Lower leg skin (tissue), 4 donors: ENCODE results near the gene HERPUD1. TPM values are rescaled to one million over a fixed set of nuclear protein-coding genes. Genes with fewer than 3 reads are reported as not detected.
"Not testable (repeated sequence)": the region's sequence is repeated elsewhere in the genome, so short reads cannot be mapped to it uniquely, and the experiment has no call there.

Source experiments
- DNase-seq, 2 donors: peaks; one replicate each; pipeline ENCODE4 v3.0.0-alpha.2; 2019; ENCODE audit warnings: low spot score in 2 of 2
- H3K4me3 ChIP-seq: fragments of 200-600 bp; sonication (generic); 2 replicates; pipeline ENCODE4 v1.5.1; 2017; ENCODE audit warnings: mild to moderate bottlenecking, low read depth; ENCODE audit not compliant: poor library complexity, severe bottlenecking
- POLR2A ChIP-seq, 2 donors: fragments of 450-650 bp; IDR thresholded peaks; one replicate each; pipeline ENCODE4 v1.6.1; 2016 to 2017; ENCODE audit warnings: antibody characterized with exemption in 2 of 2, mild to moderate bottlenecking in 1 of 2, moderate library complexity in 1 of 2
- WGBS, 2 donors: methylation state at CpG; one replicate each; pipeline ENCODE4 v1.1.5; 2018; 5-methylcytosine and 5-hydroxymethylcytosine counted together
- intact Hi-C: fragments of 100-400 bp; cut with DNase I; formaldehyde crosslinking; loops from one replicate; pipeline ENCODE4 v1.15.0; 2023; ENCODE audit warnings: low total_unique reads
- total RNA-seq, 4 donors: library from RNA; depleted of rRNA; stranded (reverse); fragments of >200 nt; gene quantifications; one replicate each; pipeline ENCODE4 v1.1.0, GENCODE V29; 2016
- TF ChIP-seq, protein P1 (sequence below), 3 donors: fragments of 450-650 bp; IDR thresholded peaks; one replicate each; pipeline ENCODE4 v1.5.1; 2016; ENCODE audit warnings: antibody characterized with exemption in 3 of 3, mild to moderate bottlenecking in 3 of 3, moderate library complexity in 2 of 3

HERPUD1 gene
- total RNA-seq, 4 donors from 2014 or later = 136 to 165 (median 158) TPM

DNA sequence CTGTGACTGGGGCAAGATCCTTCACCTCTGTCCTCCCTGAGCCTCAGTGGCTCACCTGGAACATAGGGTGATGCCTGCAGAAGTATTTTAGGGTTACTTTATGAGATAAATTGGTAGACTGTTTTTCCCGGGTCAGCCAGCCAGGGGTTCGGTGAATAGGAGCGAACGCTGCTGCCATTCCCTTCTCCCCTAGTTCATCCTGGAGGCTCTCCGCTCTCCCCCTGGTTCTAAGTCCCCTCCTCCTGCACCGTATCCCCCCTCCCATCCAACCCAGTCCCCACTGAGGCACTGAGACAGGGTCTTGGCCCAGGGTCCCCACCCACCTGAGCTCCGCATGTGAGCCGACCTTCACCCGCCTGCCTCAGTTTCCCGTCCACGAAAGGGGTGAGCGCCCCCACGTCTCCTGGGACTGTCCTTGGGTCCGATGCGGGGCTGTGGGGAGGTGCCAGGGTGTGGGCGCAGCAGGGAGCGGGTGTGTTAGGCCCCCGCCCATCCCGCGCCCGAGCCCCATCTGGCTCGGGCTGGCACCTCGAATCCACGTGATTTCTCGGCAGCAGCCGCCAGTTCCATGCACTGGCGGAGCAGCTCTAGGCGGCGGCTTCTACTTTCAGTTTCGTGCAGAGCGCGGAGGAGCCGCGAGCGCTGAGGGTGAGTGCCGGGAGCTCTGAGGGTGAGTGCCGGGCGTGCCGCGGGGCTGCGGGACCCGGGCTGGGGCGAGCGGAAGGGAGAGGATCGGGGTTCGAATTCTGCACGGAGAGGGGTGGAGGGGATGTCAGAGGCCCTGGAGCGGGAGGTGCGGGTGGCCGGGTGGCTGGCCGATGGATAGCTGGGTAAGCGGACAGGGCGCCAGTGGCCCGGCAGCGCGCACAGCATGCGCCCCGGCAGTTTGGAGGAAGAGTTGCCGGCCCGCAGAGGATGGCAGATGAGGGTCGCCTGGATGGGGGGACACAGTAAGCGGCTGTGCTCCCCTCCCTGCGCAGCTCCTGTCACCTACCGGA is 57.3 kb downstream of the HERPUD1 start, which contains the start of gene NLRC5:
Gene NLRC5, plus strand, starts transcription at position 610 of the 998 bp plus-strand sequence. CDS start 31,156 bp downstream, outside the sequence.
- intact Hi-C loops = no loop called here
- peak; percentile 81 to 97 for DNase-seq
- TF ChIP-seq, protein P1, sequence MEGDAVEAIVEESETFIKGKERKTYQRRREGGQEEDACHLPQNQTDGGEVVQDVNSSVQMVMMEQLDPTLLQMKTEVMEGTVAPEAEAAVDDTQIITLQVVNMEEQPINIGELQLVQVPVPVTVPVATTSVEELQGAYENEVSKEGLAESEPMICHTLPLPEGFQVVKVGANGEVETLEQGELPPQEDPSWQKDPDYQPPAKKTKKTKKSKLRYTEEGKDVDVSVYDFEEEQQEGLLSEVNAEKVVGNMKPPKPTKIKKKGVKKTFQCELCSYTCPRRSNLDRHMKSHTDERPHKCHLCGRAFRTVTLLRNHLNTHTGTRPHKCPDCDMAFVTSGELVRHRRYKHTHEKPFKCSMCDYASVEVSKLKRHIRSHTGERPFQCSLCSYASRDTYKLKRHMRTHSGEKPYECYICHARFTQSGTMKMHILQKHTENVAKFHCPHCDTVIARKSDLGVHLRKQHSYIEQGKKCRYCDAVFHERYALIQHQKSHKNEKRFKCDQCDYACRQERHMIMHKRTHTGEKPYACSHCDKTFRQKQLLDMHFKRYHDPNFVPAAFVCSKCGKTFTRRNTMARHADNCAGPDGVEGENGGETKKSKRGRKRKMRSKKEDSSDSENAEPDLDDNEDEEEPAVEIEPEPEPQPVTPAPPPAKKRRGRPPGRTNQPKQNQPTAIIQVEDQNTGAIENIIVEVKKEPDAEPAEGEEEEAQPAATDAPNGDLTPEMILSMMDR (IDR thresholded peaks at IDR 0.05) = no peak
- no peak for TF ChIP-seq POLR2A (IDR thresholded peaks at IDR 0.05)
- H3K4me3 ChIP-seq = peak within 1 kb of the TSS; percentile 54
- WGBS, 2 donors = 1 to 3% methylated on average over 40 to 62 of the region's 64 CpGs

DNA sequence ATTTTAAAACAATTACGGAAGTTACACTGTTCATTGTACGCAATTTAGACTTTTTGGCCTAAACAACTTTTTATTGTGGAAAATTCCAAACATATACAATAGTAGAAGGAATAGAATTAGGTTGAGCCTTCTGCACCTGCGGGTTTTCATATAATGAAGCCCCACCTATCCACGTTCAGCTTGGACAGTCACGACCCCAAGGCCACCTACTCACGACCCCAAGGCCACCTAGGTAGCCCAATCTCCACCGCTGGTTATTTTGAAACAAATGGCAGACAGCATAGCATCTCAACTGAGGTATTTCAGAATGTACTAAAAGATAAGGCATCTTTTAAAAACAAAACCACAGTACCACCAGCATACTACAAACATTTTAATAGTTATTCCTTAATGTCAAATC is 58.0 kb downstream of the HERPUD1 start:
- TF ChIP-seq, protein P1 (IDR thresholded peaks at IDR 0.05) = no peak
- TF ChIP-seq POLR2A (IDR thresholded peaks at IDR 0.05) = no peak
- peak overlapping the region; percentile 54 for H3K4me3 ChIP-seq
- 5 to 14% methylated on average over 7 of the region's 7 CpGs for WGBS, 2 donors
- intact Hi-C loops = no loop called here
- no peak for DNase-seq

DNA sequence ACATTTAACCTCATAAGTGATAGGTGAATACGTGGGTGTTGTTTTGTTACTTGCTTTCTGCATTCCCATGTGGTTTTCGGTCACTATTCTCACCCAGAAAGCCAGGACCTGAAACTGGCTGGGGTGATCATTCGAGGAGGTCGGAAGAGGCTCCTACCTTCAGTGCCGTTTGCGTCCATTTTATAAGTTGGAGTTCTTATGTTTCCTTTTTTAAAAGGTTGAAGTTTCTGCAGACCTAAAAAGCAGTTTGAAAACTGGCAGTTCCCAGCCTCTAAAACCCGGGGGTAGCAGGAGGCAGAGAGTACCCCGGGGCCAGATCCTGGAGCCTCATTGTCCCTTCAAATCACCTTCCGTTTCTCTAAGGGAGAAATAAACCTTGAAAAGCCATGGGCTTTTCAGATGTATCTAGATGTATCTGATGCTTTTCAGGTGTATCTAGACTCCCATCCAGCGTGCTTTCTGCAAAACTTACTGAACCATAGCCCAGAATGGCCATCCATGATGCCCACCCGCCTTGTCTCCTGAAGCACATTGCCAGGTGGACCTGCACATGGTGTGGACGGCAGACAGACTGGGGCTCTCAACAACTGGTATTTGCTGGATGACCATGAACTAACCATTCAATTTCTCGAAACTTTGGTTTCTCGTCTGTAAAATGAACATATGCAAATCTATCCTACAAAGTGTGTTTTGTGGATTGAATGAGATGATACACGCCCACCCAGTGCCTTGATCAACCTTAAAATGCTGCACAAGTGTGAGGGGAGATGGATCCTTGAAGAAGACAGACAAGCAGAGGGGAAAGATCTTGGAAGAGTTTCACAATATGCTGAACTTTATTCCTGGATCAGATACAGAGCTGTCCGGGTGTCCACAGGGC is 58.7 kb downstream of the HERPUD1 start:
- no peak for TF ChIP-seq POLR2A (IDR thresholded peaks at IDR 0.05)
- TF ChIP-seq, protein P1 (IDR thresholded peaks at IDR 0.05) = no peak
- peak in 1 of 2 donors; percentile 56 for DNase-seq
- WGBS, 2 donors = 53 to 55% methylated on average over 16 of the region's 16 CpGs
- intact Hi-C loops = no loop called here
- no peak overlapping the region for H3K4me3 ChIP-seq

DNA sequence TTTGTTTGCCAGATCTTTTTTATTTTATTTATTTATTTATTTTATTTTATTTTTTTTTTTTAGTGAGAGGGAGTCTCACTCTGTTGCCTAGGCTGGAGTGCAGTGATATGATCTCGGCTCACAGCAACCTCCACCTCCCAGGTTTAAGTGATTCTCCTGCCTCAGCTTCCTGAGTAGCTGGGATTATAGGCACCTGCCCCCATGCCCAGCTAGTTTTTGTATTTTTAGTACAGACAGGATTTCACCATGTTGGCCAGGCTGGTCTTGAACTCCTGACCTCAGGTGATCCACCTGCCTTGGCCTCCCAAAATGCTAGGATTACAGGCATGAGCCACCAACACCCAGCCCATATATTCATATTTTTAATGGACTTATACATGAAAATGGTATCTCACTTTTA is 60.5 kb downstream of the HERPUD1 start:
- peak in 1 of 2 donors; percentile 74 for DNase-seq
- H3K4me3 ChIP-seq, intact Hi-C loops: not testable (repeated sequence)
- 53 to 75% methylated on average over 1 of the region's 1 CpG for WGBS, 2 donors

DNA sequence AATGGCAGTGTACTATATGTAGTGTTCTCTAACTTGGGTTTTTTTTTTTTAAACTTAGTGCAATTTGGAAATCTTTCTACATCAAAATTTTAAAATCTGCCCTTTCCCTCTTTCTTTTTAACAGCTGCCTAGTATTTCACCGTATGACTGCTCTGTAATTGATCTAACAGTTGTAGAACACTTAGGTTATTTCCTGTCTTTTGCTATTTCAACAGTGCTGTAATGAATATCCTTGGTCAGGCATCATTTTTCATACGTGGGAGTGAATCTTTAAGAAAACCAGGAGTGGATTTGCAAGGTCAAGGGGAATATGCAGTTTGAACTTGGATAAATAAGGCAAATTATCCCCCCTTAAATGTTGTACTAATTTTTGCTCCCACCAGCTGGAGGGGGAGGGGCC is 61.3 kb downstream of the HERPUD1 start:
- intact Hi-C loops = no loop called here
- 26 to 31% methylated on average over 2 of the region's 2 CpGs for WGBS, 2 donors
- TF ChIP-seq POLR2A (IDR thresholded peaks at IDR 0.05) = no peak
- TF ChIP-seq, protein P1 (IDR thresholded peaks at IDR 0.05) = no peak

More for the DNA sequence above, 61.3 kb downstream of the HERPUD1 start:
- DNase-seq = peak in 1 of 2 donors; percentile 29
- no peak overlapping the region for H3K4me3 ChIP-seq
